ENCODE results near the gene ZBTB7A.

ZBTB7A gene

DNA sequence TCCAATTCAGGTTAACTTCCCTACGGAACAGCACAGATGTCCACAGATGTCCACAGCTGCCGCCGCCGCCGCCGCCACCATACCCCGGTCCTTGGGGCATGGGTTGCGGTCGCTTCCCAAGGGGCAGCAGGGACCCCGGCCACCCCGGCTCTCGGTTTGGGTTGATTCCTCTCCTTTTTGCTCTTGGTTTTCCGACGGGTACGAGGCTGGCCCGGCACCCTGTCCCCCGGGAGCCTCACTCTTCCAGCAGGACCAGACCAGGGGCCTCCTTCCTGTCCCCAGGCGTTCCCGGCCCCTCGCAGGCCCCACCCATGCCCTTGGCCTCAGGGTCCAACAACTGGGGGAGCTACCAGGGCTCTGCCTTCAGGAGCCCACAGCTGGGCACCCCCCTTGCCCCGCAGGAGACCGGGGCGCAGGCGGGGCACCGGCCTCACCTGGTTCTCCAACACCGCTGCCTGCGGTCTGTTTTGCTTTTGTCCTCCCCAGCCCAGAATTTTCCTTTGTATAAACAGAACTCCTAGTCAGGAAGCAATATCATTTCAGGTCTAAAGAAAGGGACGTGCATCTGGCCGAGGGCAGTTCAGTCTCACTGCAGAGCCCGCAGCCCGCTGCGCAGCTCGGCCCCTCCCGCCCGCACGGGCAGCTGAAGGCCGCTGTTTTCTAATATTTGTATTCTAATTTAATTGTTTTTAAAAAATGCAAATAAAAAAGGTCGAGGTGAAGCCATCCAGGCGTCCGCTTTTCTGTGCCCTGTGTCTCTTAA is 27.9 kb downstream of the ZBTB7A start:
- DNase-seq (ENCODE audit: insufficient read length, low spot score) (no peak), FAIRE-seq (no peak)

DNA sequence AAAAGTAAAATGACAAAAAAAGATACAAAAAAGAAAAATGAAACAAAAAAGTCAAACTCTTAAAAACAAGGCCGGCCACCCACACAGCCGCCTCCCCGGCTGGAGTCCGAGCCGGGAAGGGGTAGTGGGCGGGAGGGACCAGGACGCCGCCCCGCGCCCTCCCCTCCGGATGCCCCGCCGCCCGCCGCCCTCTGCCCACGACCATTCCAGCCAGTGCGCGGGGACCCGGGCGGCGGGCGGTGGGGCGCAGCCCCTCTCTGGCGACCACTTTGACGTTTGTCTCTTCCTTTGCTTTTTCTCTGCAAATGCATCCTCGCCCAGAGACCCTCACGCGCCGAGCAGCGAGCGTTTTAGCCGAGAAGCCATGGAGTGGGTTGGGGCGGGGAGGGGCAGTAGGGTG is 28.6 kb downstream of the ZBTB7A start:
- DNase-seq (ENCODE audit: insufficient read length, low spot score), result no peak
- no peak for FAIRE-seq

DNA sequence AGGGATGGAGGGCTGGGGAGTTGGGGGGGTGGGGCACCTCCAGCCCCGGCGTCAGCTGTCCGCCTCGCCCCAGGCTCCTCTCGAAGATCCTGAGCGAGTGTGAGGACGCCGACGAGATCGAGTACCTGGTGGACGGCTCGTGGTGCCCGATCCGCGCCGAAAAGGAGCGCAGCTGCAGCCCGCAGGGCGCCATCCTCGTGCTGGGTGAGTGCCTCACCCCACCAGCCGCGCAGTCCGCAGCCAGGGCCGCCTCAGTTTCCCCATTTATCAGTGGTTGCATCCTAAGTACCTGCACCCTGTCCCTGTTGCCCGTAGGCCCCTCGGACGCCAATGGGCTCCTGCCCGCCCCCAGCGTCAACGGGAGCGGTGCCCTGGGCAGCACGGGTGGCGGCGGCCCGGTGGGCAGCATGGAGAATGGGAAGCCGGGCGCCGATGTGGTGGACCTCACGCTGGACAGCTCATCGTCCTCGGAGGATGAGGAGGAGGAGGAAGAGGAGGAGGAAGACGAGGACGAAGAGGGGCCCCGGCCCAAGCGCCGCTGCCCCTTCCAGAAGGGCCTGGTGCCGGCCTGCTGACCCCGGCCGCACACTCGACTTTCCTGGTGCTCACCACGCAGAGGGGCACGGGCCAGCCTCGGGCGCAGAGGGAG is 29.3 kb downstream of the ZBTB7A start:
- FAIRE-seq (no peak), DNase-seq (ENCODE audit: insufficient read length, low spot score) (no peak)

DNA sequence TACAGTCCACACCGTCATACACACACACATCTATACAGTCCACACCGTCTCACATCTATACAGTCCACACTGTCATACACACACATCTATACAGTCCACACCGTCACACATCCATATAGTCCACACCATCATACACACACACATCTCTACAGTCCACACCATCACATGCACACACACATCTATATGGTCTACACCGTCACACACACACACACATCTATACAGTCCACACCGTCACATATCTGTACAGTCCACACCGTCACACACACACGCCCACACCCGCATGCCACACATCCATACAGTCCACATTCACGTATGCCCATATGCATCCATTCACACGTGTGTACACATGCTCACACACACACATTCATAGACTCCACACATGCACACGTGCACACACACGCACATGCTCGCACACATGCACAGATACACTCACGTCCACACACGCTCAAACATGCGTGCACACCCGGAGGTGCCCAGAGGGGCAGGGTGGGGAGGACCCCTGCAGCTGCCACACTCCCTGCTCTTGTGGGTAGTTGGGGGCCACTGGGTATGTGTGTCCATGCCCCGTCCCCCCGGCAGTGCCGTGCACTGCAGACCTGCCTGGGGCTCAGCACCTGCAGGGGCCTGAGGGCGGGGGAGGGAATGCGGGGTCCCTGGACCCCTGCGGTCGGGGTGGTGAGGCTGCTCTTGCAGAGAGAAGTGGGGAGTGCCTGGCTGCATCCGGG is 30.0 kb downstream of the ZBTB7A start:
- no peak for FAIRE-seq
- DNase-seq (ENCODE audit: insufficient read length, low spot score), result no peak

DNA sequence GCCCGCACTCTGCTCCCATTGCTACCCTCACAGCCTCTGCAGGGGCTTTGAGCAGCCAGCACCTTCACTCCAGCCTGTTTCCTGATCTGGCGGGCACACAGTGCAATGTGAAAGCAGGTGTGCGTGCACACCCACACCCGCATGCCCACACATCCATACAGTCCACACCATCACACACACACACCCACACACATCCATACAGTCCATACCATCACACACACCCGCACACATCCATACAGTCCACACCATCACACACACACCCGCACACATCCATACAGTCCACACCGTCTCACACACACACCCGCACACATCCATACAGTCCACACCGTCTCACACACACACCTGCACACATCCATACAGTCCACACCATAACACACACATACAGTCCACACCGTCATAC is 31.1 kb downstream of the ZBTB7A start:
- DNase-seq (ENCODE audit: insufficient read length, low spot score) (no peak), FAIRE-seq (peak; percentile 100)

DNA sequence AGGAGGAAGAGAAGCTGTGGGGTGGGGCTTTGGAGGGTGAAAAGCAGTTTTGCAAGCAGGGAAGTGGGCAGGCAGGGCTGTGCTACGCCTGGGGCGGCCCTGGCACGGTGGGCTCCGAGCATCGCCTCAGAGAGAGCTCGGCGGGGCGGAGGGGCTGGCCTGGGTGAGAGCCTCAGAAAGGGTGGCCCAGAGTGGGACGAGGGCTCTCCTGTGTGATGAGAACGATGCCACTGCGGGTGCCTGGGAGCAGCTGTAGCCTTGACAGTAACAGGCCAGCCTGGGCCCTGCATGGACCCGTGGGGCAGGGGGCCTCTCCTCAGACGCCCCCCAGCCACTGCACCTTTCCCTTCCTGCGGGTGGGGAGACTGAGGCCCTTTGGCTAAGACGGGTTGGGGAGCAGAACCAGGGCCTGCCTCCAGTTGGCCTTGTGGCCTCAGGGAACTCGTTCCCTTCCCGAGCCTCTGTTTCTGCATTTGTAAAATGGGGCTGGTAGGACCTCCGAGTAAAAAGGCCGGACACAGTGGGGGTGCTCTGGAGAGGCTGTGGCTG is 31.6 kb downstream of the ZBTB7A start:
- DNase-seq (ENCODE audit: insufficient read length, low spot score) (no peak), FAIRE-seq (no peak)

DNA sequence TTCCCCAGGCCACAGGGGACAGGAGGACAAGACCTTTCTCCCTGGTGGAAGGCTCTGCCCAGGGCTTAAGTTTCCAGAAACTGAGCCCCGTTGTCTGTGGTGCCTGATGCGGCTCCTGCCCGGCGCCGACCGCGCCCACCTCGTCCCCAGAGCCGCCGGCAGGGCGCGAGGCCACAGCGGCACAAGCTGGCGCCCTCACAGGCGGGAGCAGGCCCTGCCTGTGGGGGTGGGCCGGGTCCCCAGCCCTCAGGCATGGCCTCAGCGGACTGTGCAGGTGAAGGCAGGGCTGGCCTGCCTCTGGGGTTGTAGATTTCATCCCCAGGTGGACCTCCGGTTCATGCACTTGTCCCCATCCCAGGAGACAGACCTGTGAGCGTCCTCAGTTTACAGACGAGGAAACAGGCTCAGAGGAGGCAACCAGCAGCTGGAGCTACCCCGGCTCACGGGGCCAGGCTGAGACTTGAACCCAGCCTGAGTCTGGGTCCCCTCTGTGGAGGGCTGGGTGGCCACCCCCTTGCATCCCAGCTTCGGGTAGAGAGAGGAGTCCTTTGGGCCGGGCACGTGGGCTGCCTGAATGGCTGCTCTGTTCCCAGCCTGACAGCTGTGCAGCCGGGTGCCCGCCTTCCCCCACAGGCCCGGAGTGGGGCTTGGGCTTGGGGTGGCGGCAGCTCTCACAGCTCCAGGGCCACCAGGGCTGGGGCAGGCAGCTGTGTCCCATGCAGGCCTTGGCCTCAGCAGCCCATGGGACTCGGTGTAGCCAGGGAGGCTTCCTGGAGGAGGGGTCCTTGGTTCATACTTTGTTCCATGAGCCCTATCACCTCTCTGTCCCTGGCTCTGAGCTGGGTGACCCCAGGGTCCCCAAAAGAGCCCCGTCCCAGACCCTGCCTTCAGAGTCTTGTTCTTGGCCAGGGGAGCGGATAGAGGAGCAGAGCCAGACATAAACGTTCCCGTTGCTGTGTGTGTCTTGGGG is 32.4 kb downstream of the ZBTB7A start:
- no peak for DNase-seq (ENCODE audit: insufficient read length, low spot score)
- FAIRE-seq, result no peak

DNA sequence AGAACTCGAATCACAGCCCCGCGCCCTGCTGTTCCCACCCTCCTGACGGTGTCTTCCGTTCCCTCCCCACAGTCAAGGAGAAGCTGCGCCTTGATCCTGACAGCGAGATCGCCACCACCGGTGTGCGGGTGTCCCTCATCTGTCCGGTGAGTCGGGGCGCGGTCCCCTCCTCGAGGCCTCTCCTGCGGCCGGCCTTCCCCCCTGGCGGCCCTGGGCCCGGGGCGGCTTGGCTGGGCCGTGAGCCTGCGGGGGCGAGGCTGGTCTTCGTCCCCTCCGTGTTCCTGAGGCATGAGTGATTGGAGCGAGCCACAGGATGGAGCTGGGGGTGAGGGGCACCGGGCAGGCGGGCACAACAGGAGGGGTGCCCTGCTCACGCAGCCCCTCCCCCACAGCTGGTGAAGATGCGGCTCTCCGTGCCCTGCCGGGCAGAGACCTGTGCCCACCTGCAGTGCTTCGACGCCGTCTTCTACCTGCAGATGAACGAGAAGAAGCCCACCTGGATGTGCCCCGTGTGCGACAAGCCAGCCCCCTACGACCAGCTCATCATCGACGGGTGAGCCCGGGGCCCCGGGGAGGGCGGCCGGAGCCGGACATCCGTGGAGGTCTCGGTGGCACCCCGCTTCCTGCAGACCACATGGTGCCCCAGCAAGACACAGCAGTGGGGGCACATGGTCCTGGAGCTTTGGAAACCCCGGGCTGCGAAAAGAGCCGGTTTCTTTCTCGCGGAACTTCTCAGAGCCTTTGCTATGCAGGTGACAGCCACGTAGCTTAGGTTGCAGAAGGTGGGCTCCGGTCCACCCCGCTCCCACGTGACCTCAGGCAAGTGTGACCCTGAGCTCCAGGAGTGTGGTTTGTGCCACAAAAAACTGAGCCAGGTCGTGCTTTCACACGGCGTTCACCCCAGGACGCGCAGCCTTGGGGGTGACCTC is 33.4 kb downstream of the ZBTB7A start:
- no peak for DNase-seq (ENCODE audit: insufficient read length, low spot score)
- no peak for FAIRE-seq

DNA sequence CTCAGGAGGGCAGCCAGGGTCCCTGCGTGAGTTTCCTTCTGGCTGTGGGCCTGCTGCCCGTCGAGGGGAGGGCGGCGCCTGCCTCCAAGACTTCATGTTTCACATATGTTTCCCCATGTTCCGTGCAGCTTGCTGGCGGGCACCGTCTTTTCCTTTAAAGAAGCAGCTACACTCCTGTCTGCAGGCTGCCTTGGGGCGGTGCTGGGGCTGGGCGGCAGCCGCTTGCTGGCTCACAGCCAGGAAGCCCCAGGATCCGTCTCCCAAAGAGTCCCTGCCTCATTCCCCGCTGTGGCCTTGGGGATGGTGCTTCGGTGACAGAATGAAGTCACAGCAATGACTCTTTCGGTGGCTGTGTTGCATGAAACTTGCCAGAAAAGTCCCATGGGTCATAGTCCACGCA is 34.3 kb downstream of the ZBTB7A start:
- FAIRE-seq, result no peak
- DNase-seq (ENCODE audit: insufficient read length, low spot score), result no peak

DNA sequence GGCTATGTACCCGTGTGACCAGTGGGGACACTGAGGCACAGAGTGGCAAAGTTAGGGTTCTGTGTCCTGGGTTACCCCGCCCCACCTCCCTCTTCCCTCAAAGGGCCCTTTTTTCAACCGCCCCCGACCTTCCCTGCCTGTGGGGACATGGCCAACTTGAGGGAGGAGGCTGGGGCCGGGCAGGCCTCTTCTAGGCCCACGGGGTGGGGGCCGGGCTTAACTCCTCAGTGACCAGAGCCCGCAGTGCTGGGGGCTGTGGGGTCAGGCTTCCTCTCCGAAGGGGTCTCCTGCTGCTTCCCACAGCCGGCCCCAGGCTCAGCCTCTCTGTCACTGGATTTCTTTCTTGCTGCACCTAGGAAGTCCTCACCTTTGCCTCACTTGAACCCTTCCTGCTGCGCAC is 35.3 kb downstream of the ZBTB7A start:
- FAIRE-seq, result no peak
- DNase-seq (ENCODE audit: insufficient read length, low spot score), result no peak

DNA sequence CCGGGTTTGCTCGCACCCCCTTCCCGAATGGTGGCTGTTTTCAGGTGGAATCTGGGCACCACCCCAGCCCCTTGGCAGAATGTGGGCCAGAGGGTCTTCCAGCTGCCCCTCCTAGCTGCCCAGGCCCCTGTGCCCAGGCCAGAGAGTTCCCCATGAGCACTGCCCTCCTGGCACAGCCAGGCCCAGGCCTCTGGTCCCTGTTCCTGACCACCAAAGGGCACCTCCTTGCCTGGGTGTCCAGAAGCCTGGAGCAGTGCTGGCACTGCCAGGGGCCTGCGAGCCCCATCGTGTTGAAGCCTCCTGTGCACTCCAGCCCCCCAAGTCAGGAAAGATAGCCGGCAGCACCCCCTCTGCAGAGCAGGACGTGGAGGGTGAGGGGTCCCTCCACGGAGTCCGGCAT is 35.7 kb downstream of the ZBTB7A start:
- no peak for FAIRE-seq
- no peak for DNase-seq (ENCODE audit: insufficient read length, low spot score)

DNA sequence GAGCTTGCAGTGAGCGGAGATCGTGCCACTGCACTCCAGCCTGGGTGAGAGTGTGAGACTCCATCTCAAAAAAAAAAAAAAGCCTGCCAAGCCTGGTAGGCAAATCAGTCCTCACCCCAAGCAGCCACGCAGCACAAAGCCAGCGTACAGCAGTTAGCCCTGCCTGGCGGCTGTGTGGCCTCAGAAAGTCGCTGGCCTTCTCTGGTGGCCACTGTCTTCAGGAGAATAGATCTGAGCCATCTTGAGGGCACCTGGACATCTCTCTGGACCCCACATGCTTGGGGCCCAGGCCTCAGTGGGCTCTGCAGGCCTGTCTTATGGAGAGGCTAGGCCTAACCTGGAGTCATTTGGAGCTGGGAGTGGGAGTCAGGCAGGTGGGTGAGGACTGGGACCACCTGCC is 36.1 kb downstream of the ZBTB7A start:
- no peak for DNase-seq (ENCODE audit: insufficient read length, low spot score)
- no peak for FAIRE-seq

DNA sequence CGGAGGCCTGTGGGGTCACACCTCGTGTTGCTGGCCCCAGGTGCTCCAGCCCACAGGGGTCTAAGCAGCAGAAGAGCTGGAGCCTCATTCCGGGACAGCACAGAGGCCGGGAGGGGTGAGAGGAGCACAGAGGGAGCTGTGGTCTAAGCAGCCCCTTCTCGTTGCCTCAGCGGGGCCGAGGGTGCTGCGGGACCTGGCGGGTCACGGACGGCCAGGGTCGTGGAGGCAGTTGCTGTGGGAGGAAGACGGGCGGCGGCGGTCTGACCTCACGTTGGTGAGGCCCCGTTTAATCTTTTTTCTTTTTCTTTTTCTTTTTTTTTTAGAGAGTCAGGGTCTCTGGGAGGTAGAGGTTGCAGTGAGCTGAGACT is 37.5 kb downstream of the ZBTB7A start:
- no peak for FAIRE-seq
- DNase-seq (ENCODE audit: insufficient read length, low spot score), result no peak

DNA sequence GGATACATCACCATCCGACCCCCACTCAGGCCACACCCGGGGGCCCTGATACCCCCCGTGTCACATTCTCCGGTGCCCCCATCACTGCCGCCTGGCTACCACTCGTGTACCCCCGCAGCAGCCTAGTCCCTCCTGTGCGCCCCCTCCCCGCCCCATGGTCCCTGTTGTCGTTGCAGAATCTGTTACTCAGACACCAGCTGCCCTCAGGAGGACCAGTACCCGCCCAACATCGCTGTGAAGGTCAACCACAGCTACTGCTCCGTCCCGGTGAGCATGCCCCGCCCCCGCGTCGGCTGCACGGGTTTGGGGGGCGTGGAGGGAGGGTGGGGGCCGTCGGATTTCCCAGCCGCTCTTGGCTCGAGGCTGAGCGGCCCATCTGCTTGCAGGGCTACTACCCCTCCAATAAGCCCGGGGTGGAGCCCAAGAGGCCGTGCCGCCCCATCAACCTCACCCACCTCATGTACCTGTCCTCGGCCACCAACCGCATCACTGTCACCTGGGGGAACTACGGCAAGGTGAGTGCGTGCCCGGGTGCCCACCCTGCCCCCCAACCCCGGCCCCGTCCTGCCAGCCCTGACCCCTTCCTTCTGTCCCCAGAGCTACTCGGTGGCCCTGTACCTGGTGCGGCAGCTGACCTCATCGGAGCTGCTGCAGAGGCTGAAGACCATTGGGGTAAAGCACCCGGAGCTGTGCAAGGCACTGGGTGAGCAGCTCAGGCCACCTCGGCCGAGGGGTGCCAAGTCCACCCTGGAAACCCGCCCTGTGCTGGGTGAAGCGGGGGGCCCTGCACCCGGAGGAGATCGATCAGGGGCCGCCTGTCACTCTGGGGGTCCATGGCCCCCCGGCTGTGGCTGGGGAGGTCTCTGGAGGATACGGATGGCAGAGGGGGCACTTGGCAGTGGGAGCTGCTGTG is 38.1 kb downstream of the ZBTB7A start:
- DNase-seq (ENCODE audit: insufficient read length, low spot score), result no peak
- FAIRE-seq, result no peak

DNA sequence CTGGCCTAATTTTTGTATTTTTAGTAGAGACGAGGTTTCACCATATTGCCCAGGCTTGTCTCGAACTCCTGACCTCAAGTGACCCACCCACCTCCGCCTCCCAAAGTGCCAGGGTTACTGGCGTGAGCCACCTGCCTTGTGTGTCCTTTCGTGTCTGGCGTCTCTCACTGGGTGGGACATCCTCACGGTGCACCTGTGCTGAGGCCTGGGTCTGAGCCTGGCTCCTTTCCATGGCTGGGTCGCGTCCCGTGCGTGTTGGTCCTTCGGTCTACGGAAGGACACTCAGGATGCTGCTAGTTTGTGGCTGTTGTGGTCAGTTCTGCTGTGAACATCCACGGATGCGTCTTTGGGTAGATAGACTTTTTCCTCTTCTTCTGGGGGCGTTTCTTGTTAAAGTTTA is 39.6 kb downstream of the ZBTB7A start:
- no peak for FAIRE-seq
- DNase-seq (ENCODE audit: insufficient read length, low spot score), result no peak

DNA sequence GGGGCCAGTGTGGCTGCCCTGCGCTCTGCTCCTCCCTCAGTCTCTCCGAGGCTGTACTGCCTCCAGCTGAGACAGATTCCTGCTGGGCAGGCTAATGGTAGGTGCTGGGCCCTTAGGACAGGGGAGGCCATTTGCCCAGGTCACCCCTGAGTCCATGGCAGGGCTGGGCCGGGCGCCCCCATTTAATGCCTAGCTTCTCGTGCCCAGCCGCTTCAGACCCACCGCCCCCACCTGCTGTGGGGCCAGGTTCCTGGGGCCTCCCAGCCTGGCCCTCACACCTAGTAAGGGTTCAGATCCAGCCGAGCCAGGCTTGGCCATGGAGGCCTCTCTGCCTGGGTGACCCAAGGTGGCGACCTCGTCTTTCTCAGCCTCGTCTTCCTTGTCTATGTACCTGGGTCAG is 41.4 kb downstream of the ZBTB7A start:
- no peak for DNase-seq (ENCODE audit: insufficient read length, low spot score)
- FAIRE-seq, result no peak

DNA sequence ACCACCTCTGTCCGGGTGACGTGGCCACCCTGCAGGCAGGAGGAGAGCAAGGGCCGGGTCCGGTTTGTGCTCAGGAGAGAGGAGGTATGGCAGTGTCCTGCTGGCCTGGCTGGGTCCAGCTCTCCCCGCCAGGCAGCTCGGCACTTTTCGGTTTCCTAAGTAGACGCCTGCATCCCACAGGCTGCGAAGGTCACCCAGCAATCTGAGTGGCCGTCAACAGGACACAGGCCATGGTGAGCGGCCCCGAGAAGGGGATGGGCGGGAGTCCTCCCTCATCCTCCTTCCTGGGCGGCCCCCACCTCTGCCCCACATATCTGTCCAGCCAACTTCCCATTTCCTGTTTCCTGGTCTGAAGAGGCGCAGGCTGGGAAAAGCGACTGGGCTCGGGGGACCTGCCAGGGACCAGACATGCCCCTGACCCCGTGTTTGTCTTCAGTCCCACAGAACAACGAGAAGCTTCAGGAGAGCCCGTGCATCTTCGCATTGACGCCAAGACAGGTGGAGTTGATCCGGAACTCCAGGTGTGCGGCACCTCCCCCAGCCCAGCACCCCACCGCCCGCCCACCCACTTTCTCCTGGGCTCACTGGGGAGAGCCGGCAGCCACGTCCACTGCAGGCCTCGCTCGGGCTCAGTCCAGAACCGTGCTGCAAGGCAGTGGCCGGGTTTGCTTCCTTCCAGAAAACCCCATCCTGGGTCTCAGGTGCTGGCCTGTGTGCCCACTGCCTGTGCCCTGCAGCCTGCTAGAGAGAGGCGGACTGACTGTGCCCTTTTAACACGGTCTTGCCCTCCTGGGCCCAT is 42.9 kb downstream of the ZBTB7A start:
- FAIRE-seq, result no peak
- DNase-seq (ENCODE audit: insufficient read length, low spot score), result no peak

DNA sequence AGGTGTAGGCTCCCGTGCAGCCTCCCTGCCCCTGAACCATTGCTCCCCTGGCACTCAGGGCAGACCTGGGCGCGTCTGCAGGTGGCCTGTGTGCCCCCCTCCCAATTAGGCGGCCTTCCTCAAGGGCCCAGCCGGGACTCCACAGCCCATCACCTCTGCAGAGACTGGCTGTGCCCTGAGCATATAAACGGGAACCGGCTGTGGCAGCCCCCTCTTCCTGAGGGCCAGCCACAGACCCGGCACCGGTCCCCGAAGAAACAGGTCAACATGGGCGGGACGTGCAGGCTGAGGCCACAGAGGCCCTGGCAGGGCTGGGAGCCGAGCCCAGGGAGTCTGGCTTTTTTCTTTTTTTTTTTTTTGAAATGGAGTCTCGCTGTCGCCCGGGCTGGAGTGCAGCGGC is 47.1 kb downstream of the ZBTB7A start:
- DNase-seq (ENCODE audit: insufficient read length, low spot score), result no peak
- no peak for FAIRE-seq
